ENCODE data around the gene SRPK2.

The SRPK2 gene

DNA sequence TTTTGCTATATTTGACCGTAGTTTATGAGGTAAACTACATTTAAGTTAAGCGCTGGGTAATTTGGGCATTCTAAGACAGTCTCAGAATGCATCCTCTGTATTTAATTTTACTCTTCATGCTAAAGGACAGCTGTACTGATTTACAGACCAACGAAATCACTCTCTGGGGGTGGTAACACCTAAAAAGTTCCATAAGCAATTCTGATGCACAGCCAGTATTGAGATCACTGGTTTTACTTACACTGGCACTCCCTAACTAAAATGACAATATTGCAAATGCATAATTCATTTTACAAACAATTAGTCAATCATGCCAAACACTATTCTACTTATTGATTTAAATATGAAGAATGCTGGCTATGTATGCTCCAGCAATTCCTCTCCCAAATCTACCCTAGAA is 102.3 kb downstream of the SRPK2 start:
- H3K9me3 ChIP-seq (ENCODE audit: control insufficient read depth, low read length) = no peaks in the 10 kb centered on the region
- peaks cover 30% of the 10 kb centered on the region for H3K79me2 ChIP-seq
- H3K9ac ChIP-seq = no peak overlapping the region
- H3K4me3 ChIP-seq (ENCODE audit: low read depth, low read length) = no peak overlapping the region
- H3K27me3 ChIP-seq (ENCODE audit: control insufficient read depth, insufficient read depth, low read length) = no peaks in the 10 kb centered on the region
- H2AFZ ChIP-seq = no peak overlapping the region
- peaks cover 5% of the 10 kb centered on the region for H3K4me1 ChIP-seq
- TF ChIP-seq, protein P1, sequence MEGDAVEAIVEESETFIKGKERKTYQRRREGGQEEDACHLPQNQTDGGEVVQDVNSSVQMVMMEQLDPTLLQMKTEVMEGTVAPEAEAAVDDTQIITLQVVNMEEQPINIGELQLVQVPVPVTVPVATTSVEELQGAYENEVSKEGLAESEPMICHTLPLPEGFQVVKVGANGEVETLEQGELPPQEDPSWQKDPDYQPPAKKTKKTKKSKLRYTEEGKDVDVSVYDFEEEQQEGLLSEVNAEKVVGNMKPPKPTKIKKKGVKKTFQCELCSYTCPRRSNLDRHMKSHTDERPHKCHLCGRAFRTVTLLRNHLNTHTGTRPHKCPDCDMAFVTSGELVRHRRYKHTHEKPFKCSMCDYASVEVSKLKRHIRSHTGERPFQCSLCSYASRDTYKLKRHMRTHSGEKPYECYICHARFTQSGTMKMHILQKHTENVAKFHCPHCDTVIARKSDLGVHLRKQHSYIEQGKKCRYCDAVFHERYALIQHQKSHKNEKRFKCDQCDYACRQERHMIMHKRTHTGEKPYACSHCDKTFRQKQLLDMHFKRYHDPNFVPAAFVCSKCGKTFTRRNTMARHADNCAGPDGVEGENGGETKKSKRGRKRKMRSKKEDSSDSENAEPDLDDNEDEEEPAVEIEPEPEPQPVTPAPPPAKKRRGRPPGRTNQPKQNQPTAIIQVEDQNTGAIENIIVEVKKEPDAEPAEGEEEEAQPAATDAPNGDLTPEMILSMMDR (IDR thresholded peaks at IDR 0.05) = no peak
- no peak overlapping the region for H3K27ac ChIP-seq
- no peaks in the 10 kb centered on the region for H3K36me3 ChIP-seq (ENCODE audit: control insufficient read depth, insufficient read depth, low read length)
- H3K4me2 ChIP-seq (ENCODE audit: low read length) = no peak overlapping the region

DNA sequence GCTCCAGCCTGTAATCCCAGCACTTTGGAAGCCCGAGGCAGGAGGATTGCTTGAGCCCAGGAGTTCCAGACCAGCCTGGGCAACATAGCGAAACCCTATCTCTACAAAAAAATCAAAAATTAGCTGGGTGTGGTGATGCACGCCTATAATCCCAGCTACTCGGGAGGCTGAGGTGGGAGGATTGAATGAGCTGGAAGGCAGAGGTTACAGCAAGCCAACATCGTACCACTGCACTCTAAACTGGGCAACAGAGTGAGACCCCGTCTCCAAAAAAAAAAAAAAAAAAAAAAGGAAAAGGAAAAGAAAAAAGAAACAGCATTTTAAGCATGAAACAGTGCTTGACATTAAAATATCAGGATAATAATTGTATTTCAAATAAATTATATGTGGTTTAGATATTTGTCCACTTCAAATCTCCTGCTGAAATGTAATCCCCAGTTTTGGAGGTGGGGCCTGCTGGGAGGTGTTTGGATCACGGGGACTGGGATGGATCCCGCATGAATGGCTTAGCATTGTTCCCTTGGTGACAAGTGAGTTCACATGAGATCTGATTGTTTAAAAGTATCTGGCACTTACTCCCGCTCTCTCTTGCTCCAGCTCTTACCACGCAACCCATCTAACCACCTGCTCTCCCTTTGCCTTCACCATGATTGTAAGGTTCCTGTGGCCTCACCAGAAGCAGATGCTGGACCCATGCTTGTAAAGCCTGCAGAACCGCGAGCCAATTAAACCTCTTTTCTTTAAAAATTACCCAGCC is 103.4 kb downstream of the SRPK2 start:
- Histone ChIP-seq H3K27ac (no peak overlapping the region), H3K4me3 (ENCODE audit: low read depth, low read length) (no peak overlapping the region), H3K36me3 (ENCODE audit: control insufficient read depth, insufficient read depth, low read length) (no peaks in the 10 kb centered on the region), H3K4me1 (peaks cover 5% of the 10 kb centered on the region), H3K4me2 (ENCODE audit: low read length) (no peak overlapping the region), H3K9ac (no peak overlapping the region), H3K9me3 (ENCODE audit: control insufficient read depth, low read length) (no peaks in the 10 kb centered on the region), H3K79me2 (peaks cover 35% of the 10 kb centered on the region), H3K27me3 (ENCODE audit: control insufficient read depth, insufficient read depth, low read length) (no peaks in the 10 kb centered on the region), H2AFZ (no peak overlapping the region)
- TF ChIP-seq, protein P1 (IDR thresholded peaks at IDR 0.05) = no peak

DNA sequence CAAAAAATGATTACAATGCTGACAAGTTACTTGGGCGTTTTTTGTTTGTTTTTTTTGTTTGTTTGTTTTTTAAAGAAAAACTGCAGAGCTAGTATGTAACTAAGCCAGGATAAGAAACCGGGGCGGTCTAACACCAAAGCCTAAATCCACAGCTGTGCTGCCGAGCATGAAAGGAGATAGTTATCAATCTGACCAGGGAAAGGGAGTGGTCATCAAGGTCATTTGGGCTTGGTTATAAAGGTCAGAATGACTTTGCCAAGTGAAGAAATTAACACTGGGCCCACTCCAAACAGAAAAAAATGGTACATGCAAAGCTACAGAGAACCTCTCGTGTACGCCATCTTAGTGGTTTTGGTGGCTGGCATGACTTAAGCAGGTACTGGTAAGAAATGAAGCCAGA is 104.7 kb downstream of the SRPK2 start:
- Histone ChIP-seq H3K9ac (no peak overlapping the region), H3K9me3 (ENCODE audit: control insufficient read depth, low read length) (no peaks in the 10 kb centered on the region), H2AFZ (no peak overlapping the region), H3K27ac (no peak overlapping the region), H3K27me3 (ENCODE audit: control insufficient read depth, insufficient read depth, low read length) (no peaks in the 10 kb centered on the region), H3K79me2 (peaks cover 38% of the 10 kb centered on the region), H3K4me2 (ENCODE audit: low read length) (no peak overlapping the region), H3K36me3 (ENCODE audit: control insufficient read depth, insufficient read depth, low read length) (no peaks in the 10 kb centered on the region), H3K4me3 (ENCODE audit: low read depth, low read length) (no peak overlapping the region), H3K4me1 (peaks cover 5% of the 10 kb centered on the region)
- TF ChIP-seq, protein P1 (IDR thresholded peaks at IDR 0.05) = no peak

DNA sequence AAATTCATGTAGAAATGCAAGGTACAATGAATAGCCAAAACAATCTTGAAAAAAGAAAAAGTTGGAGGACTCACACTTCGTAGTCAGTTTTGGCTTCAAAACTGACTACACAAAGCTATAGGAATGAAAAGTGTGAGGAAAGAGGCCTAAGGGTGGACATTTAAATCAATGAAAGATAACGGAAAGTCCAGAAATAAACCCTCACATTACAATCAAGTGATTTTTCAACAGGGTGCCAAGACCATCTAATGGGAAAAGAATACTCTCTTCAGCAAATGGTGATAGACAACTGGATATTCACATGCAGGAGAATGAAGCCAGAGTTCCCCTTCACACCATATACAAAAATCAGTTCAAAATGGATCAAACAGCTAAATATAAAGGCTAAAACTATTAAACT is 106.8 kb downstream of the SRPK2 start:
- Histone ChIP-seq H3K4me2 (ENCODE audit: low read length) (no peak overlapping the region), H3K27ac (no peak overlapping the region), H3K4me3 (ENCODE audit: low read depth, low read length) (no peak overlapping the region), H3K4me1 (peaks cover 5% of the 10 kb centered on the region), H2AFZ (no peak overlapping the region), H3K9me3 (ENCODE audit: control insufficient read depth, low read length) (no peaks in the 10 kb centered on the region), H3K79me2 (peaks cover 39% of the 10 kb centered on the region), H3K9ac (no peak overlapping the region), H3K27me3 (ENCODE audit: control insufficient read depth, insufficient read depth, low read length) (no peaks in the 10 kb centered on the region), H3K36me3 (ENCODE audit: control insufficient read depth, insufficient read depth, low read length) (no peaks in the 10 kb centered on the region)
- TF ChIP-seq, protein P1 (IDR thresholded peaks at IDR 0.05) = no peak

DNA sequence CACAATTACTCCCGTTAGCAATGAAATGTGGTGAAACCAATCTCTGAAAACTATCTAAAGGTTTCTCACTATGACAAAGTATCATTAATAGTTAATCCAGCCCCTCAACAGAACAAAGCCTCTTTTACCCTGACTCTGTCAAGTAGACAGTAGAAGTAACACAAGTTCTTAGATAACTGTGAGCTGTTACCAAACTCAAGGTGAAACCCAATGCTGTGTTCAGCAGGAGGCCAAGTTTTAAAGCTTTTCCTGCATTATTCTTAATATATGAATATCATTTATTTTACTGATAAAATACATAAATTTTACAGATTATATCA is 109.1 kb downstream of the SRPK2 start:
- Histone ChIP-seq H3K36me3 (ENCODE audit: control insufficient read depth, insufficient read depth, low read length) (no peaks in the 10 kb centered on the region), H3K27ac (no peak overlapping the region), H3K4me3 (ENCODE audit: low read depth, low read length) (no peak overlapping the region), H3K27me3 (ENCODE audit: control insufficient read depth, insufficient read depth, low read length) (no peaks in the 10 kb centered on the region), H3K79me2 (peaks cover 50% of the 10 kb centered on the region), H3K4me2 (ENCODE audit: low read length) (no peak overlapping the region), H3K4me1 (peaks cover 5% of the 10 kb centered on the region), H2AFZ (no peak overlapping the region), H3K9ac (no peak overlapping the region), H3K9me3 (ENCODE audit: control insufficient read depth, low read length) (no peaks in the 10 kb centered on the region)
- TF ChIP-seq, protein P1 (IDR thresholded peaks at IDR 0.05) = no peak
